GM12878 (cell line): ENCODE results near the gene ME3. TPM values are rescaled to one million over a fixed set of nuclear protein-coding genes. Genes with fewer than 3 reads are reported as not detected.

ENCODE experiments used
- ATAC-seq: fragments of 200-7000 bp; cut with Tn5 transposase; 3 replicates; pipeline ENCODE4 v1.9.1; 2020; ENCODE audit warnings: mild to moderate bottlenecking, moderate library complexity
- BruUV-seq: library from RNA; stranded (reverse); fragments of 400-500 nt; replicated peaks from 2 replicates; lab custom pipeline; 2021; lab: Mats Ljungman, UMichigan
- CTCF ChIA-PET: fragments of 300-600 bp; sonication (Branson Sonifier 250); formaldehyde crosslinking; extraction: SDS; loops from one replicate; lab custom pipeline; 2021; ENCODE audit warnings: inconsistent platforms; lab: Yijun Ruan, JAX
- POLR2A ChIA-PET: fragments of 350-600 bp; formaldehyde crosslinking; extraction: SDS; loops from one replicate; lab custom pipeline; 2021; ENCODE audit warnings: inconsistent platforms; lab: Charles Lee
- RAD21 ChIA-PET: fragments of 300-600 bp; sonication (Branson Sonifier 250); formaldehyde crosslinking; loops from one replicate; lab custom pipeline; 2023; ENCODE audit warnings: antibody characterized with exemption; ENCODE audit not compliant: unreplicated experiment; lab: Charles Lee
- SMC1A ChIA-PET: fragments of 300-600 bp; sonication (Branson Sonifier 250); formaldehyde crosslinking; loops from one replicate; lab custom pipeline; 2023; ENCODE audit not compliant: unreplicated experiment, uncharacterized antibody; lab: Charles Lee
- DNase-seq: peaks from one replicate; pipeline ENCODE4 v3.0.0-alpha.2; 2011; ENCODE audit warnings: low read depth, low spot score
- FAIRE-seq: peaks from 3 replicates; lab custom pipeline; 2011; peaks lifted over from hg19 to GRCh38; lab: Jason Lieb, UNC
- H2AFZ ChIP-seq: 2 replicates; pipeline ENCODE4 v1.6.0; 2011; ENCODE audit warnings: low read depth, low read length, control low read depth; ENCODE audit not compliant: control insufficient read depth
- H3K27ac ChIP-seq: 2 replicates; pipeline ENCODE4 v1.5.1; 2011; ENCODE audit warnings: control low read depth; ENCODE audit not compliant: control insufficient read depth, insufficient read depth
- H3K27me3 ChIP-seq, 2 experiments: replicated peaks in 1 of 2; 2 replicates each; pipeline versions ENCODE4 v1.6.0 to v1.6.1; 2011; ENCODE audit warnings: low read length in 1 of 2; ENCODE audit not compliant: control insufficient read depth in 2 of 2, insufficient read depth in 2 of 2
- H3K36me3 ChIP-seq, 2 experiments: 2 replicates each; pipeline ENCODE4 v1.5.1; 2011; ENCODE audit warnings: low read length in 1 of 2; ENCODE audit not compliant: control insufficient read depth in 2 of 2, insufficient read depth in 2 of 2
- H3K4me1 ChIP-seq: 2 replicates; pipeline ENCODE4 v1.6.1; 2011; ENCODE audit warnings: mild to moderate bottlenecking, low read length, moderate library complexity, mixed read lengths; ENCODE audit not compliant: control insufficient read depth, insufficient read depth
- H3K4me2 ChIP-seq: 2 replicates; pipeline ENCODE4 v1.6.0; 2011; ENCODE audit warnings: control low read depth; ENCODE audit not compliant: control insufficient read depth, insufficient read depth
- H3K4me3 ChIP-seq: fragments of 200-600 bp; sonication (generic); 2 replicates; pipeline ENCODE4 v1.5.1; 2016
- H3K79me2 ChIP-seq: 2 replicates; pipeline ENCODE4 v1.6.0; 2011; ENCODE audit warnings: low read length; ENCODE audit not compliant: control insufficient read depth, insufficient read depth
- H3K9ac ChIP-seq: 2 replicates; pipeline ENCODE4 v1.8.0; 2011; ENCODE audit warnings: low read length, control low read depth, mixed read lengths; ENCODE audit not compliant: control insufficient read depth, insufficient read depth
- H3K9me3 ChIP-seq: replicated peaks from 3 replicates; pipeline ENCODE4 v1.5.1; 2011; ENCODE audit warnings: mild to moderate bottlenecking, low read length; ENCODE audit not compliant: control insufficient read depth, insufficient read depth
- H4K20me1 ChIP-seq: 2 replicates; pipeline ENCODE4 v1.6.0; 2011; ENCODE audit not compliant: control insufficient read depth, insufficient read depth
- CTCF ChIP-seq, 3 experiments: IDR thresholded peaks in 2 of 3; conservative IDR thresholded peaks in 1 of 3; 2 replicates each; pipeline ENCODE4 v1.5.1; 2011; ENCODE audit warnings: low read depth in 3 of 3, low read length in 3 of 3, mild to moderate bottlenecking in 3 of 3, control low read depth in 2 of 3, moderate library complexity in 2 of 3, inconsistent platforms in 1 of 3, mixed read lengths in 1 of 3; ENCODE audit not compliant: control insufficient read depth in 2 of 3, insufficient read depth in 1 of 3; ENCODE audit errors: extremely low read depth in 1 of 3
- EED ChIP-seq: sonication (generic); IDR thresholded peaks from 2 replicates; pipeline ENCODE4 v1.6.1; 2016; ENCODE audit warnings: antibody characterized with exemption, low read depth
- HDAC6 ChIP-seq: fragments of 200-600 bp; sonication (generic); IDR thresholded peaks from one replicate; pipeline ENCODE4 v1.8.0; 2017; ENCODE audit warnings: antibody characterized with exemption; ENCODE audit not compliant: unreplicated experiment
- HDGF ChIP-seq: fragments of 450-650 bp; IDR thresholded peaks from 2 replicates; pipeline ENCODE4 v1.6.1; 2016; ENCODE audit warnings: antibody characterized with exemption
- IKZF2 ChIP-seq, 2 experiments: fragments of 450-650 bp; IDR thresholded peaks; 2 replicates each; pipeline ENCODE4 v1.6.1; 2017; ENCODE audit warnings: mild to moderate bottlenecking in 2 of 2, moderate library complexity in 2 of 2
- PML ChIP-seq: IDR thresholded peaks from 2 replicates; pipeline ENCODE4 v1.6.1; 2012; ENCODE audit warnings: low read length, inconsistent platforms
- RB1 ChIP-seq: fragments of 450-650 bp; formaldehyde crosslinking; IDR thresholded peaks from 2 replicates; pipeline ENCODE4 v1.6.1; 2017; ENCODE audit warnings: mild to moderate bottlenecking, borderline replicate concordance
- RCOR1 ChIP-seq: conservative IDR thresholded peaks from 2 replicates; pipeline ENCODE4 v1.6.1; 2012; ENCODE audit warnings: low read depth, low read length, improper control_type of control experiment
- SMAD5 ChIP-seq: IDR thresholded peaks from 2 replicates; pipeline ENCODE4 v1.6.1; 2016; ENCODE audit warnings: antibody characterized with exemption, low read depth
- SREBF2 ChIP-seq: IDR thresholded peaks from 2 replicates; pipeline ENCODE4 v1.6.1; 2012; ENCODE audit warnings: mild to moderate bottlenecking, low read length
- STAT1 ChIP-seq: fragments of 450-650 bp; conservative IDR thresholded peaks from 2 replicates; pipeline ENCODE4 v1.6.1; 2014; ENCODE audit warnings: antibody characterized with exemption, mild to moderate bottlenecking
- YY1 ChIP-seq: IDR thresholded peaks from 2 replicates; pipeline ENCODE4 v1.6.1; 2011; ENCODE audit warnings: low read depth, mild to moderate bottlenecking, low read length
- WGBS: methylation state at CpG from one replicate; pipeline ENCODE4 v1.1.6; 2016; ENCODE audit warnings: low lambda C conversion rate; ENCODE audit not compliant: insufficient replicate concordance, insufficient coverage; ENCODE audit errors: missing lambda C conversion rate; 5-methylcytosine and 5-hydroxymethylcytosine counted together
- in situ Hi-C: fragments of 300-500 bp; cut with MboI; formaldehyde crosslinking; loops from 9 replicates; pipeline ENCODE4 v1.14.3; 2018; ENCODE audit warnings: mixed read lengths
- intact Hi-C: fragments of 100-400 bp; cut with micrococcal nuclease; formaldehyde crosslinking; loops from one replicate; pipeline ENCODE4 v1.14.2; 2022; ENCODE audit not compliant: unreplicated experiment
- polyA plus RNA-seq, 11 experiments: library from polyadenylated mRNA; depleted of rRNA in 4 of 11; unstranded in 6 of 11; stranded (reverse) in 5 of 11; fragments of >200 nt; fragmentation: Nextera tagmentation in 4 of 11; fragmentation: Illumina TruSeq in 1 of 11; extraction: Ambion mirVana in 4 of 11; extraction: Trizol in 1 of 11; gene quantifications; 1 replicate in 1 of 11; 2 replicates in 10 of 11; pipeline versions ENCODE4 v1.2.1 to v1.2.3, GENCODE V29; 2011 to 2016; ENCODE audit warnings: inconsistent platforms in 2 of 11, missing spikeins in 2 of 11, low read depth in 1 of 11
- total RNA-seq, 4 experiments: library from RNA; depleted of rRNA in 3 of 4; stranded (reverse); fragments of >200 nt in 3 of 4; fragmentation: Illumina TruSeq in 1 of 4; extraction: Trizol in 1 of 4; gene quantifications; 2 replicates each; pipeline versions ENCODE4 v1.2.1 to v1.2.3, GENCODE V29; 2013 to 2021
- TF ChIP-seq, protein P1 (sequence below): fragments of 450-650 bp; IDR thresholded peaks from 2 replicates; pipeline ENCODE4 v1.6.1; 2016; ENCODE audit warnings: mild to moderate bottlenecking
- TF ChIP-seq, protein P2 (sequence below): IDR thresholded peaks from 2 replicates; pipeline ENCODE4 v1.6.1; 2012; ENCODE audit warnings: low read length, inconsistent platforms

The ME3 gene
- total and polyA plus RNA-seq, 10 of the 15 experiments (the other 5 are each of a cell fraction or from before 2014, with no cell fraction given) = 0.06 to 0.40 (median 0.19) TPM; not detected in 2

- ChIA-PET RAD21 (no interaction called here), SMC1A (interaction anchor here (1.6 kb wide), 1 partner anchor 92 kb away, joined by 5 read pairs; no protein-coding TSS in a partner anchor), POLR2A (no interaction called here), CTCF (interaction anchor here (1.2 kb wide), 1 partner anchor 11 kb away, joined by 4 read pairs; no protein-coding TSS in a partner anchor)
- peaks cover 0 to 2% of the 10 kb centered on the region in 2 experiments for H3K27me3 ChIP-seq
- no peak overlapping the region for H3K4me2 ChIP-seq
- intact Hi-C loops = no loop called here
- in situ Hi-C loops = no loop called here
- H4K20me1 ChIP-seq = no peaks in the 10 kb centered on the region
- WGBS = 3% methylated on average over 2 of the region's 2 CpGs
- no peak overlapping the region for H3K4me3 ChIP-seq
- H2AFZ ChIP-seq = no peak overlapping the region
- H3K9ac ChIP-seq = no peak overlapping the region
- H3K9me3 ChIP-seq = no peaks in the 10 kb centered on the region
- no peak for TF ChIP-seq SMAD5
- no peaks in the 10 kb centered on the region for H3K79me2 ChIP-seq
- no peaks in the 10 kb centered on the region for H3K36me3 ChIP-seq
- BruUV-seq = no TSS peak
- no peak for DNase-seq
- no peak for FAIRE-seq
- no peaks in the 10 kb centered on the region for H3K4me1 ChIP-seq
- no peak overlapping the region for H3K27ac ChIP-seq
- no peak for ATAC-seq
These were observed 175.1 kb downstream of the ME3 start for GRCh38 chr11:86497310-86497709.

DNA sequence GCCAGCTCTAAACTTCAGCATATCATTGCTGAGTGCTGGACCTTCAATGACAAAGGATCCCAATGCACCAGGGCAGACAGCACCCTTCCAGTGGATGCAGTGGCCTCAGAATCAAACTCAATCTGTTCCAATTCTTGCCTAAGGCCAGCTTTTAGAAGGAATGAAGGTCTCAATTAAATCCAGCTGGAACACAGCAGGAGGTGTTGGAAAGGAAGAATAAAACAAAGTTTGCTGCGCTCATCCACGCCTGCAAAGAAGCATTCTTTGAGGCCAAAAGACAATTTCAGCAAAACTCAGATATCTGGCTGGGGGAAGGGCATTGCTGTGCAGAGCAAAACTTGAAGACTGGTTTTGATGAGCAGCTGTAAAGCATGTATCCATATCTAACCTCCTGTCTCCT is 177.1 kb downstream of the ME3 start:
- RAD21 ChIA-PET = no interaction called here
- BruUV-seq = no TSS peak
- ATAC-seq = no peak
- DNase-seq = no peak
- peaks cover 0 to 3% of the 10 kb centered on the region in 2 experiments for H3K27me3 ChIP-seq
- POLR2A ChIA-PET = no interaction called here
- TF ChIP-seq HDAC6 (no peak), CTCF (IDR thresholded peaks at IDR 0.05 in 2 of 3, conservative IDR thresholded peaks at IDR 0.05 in 1 of 3; ENCODE audit: control insufficient read depth in 2 of 3, extremely low read depth in 1 of 3, insufficient read depth in 1 of 3, low read depth in 3 of 3, low read length in 3 of 3) (no peak), HDGF (no peak), SMAD5 (no peak), RCOR1 (no peak), EED (no peak), PML (no peak), SREBF2 (no peak), STAT1 (no peak), IKZF2 (IDR thresholded peaks at IDR 0.05) (no peak), YY1 (no peak), RB1 (no peak)
- TF ChIP-seq, protein P1, sequence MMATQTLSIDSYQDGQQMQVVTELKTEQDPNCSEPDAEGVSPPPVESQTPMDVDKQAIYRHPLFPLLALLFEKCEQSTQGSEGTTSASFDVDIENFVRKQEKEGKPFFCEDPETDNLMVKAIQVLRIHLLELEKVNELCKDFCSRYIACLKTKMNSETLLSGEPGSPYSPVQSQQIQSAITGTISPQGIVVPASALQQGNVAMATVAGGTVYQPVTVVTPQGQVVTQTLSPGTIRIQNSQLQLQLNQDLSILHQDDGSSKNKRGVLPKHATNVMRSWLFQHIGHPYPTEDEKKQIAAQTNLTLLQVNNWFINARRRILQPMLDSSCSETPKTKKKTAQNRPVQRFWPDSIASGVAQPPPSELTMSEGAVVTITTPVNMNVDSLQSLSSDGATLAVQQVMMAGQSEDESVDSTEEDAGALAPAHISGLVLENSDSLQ = no peak
- TF ChIP-seq, protein P2, sequence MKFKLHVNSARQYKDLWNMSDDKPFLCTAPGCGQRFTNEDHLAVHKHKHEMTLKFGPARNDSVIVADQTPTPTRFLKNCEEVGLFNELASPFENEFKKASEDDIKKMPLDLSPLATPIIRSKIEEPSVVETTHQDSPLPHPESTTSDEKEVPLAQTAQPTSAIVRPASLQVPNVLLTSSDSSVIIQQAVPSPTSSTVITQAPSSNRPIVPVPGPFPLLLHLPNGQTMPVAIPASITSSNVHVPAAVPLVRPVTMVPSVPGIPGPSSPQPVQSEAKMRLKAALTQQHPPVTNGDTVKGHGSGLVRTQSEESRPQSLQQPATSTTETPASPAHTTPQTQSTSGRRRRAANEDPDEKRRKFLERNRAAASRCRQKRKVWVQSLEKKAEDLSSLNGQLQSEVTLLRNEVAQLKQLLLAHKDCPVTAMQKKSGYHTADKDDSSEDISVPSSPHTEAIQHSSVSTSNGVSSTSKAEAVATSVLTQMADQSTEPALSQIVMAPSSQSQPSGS = no peak
- no peak for FAIRE-seq
- CTCF ChIA-PET = no interaction called here
- H4K20me1 ChIP-seq = no peaks in the 10 kb centered on the region
- intact Hi-C loops (no loop called here), in situ Hi-C loops (no loop called here)
- H3K36me3 ChIP-seq = no peaks in the 10 kb centered on the region
- no peak overlapping the region for H2AFZ ChIP-seq
- SMC1A ChIA-PET = interaction anchor here (0.6 kb wide), 1 partner anchor 118 kb away, joined by 3 read pairs; no protein-coding TSS in a partner anchor
- WGBS = 7% methylated on average over 2 of the region's 2 CpGs
- no peak overlapping the region for H3K9ac ChIP-seq
- H3K9me3 ChIP-seq = no peaks in the 10 kb centered on the region
- no peaks in the 10 kb centered on the region for H3K4me1 ChIP-seq
- no peak overlapping the region for H3K4me3 ChIP-seq
- H3K4me2 ChIP-seq = no peak overlapping the region
- no peak overlapping the region for H3K27ac ChIP-seq
- no peaks in the 10 kb centered on the region for H3K79me2 ChIP-seq
